H9 (cell line): Measurements from ENCODE around the gene WRAP73. TPM values are rescaled to one million over a fixed set of nuclear protein-coding genes. Genes with fewer than 3 reads are reported as not detected.

Source experiments
- DNase-seq: peaks from one replicate; pipeline ENCODE4 v3.0.0-alpha.2; 2017
- H2AFZ ChIP-seq: one replicate; pipeline ENCODE4 v1.6.1; 2013; ENCODE audit warnings: mild to moderate bottlenecking, low read length, control low read depth, moderate library complexity
- H2AK5ac ChIP-seq: 2 replicates; pipeline ENCODE4 v1.6.1; 2013; ENCODE audit warnings: low read length, control low read depth, mixed read lengths; ENCODE audit not compliant: insufficient read length
- H2BK120ac ChIP-seq: one replicate; pipeline ENCODE4 v1.6.1; 2013; ENCODE audit warnings: low read depth, mild to moderate bottlenecking, low read length, control low read depth, inconsistent platforms; ENCODE audit not compliant: poor library complexity, severe bottlenecking
- H2BK12ac ChIP-seq: 2 replicates; pipeline ENCODE4 v1.6.1; 2013; ENCODE audit warnings: low read length, control low read depth, mixed read lengths, low read depth; ENCODE audit not compliant: insufficient read length
- H2BK15ac ChIP-seq: 2 replicates; pipeline ENCODE4 v1.6.1; 2013; ENCODE audit warnings: low read depth, low read length, control low read depth
- H2BK20ac ChIP-seq: one replicate; pipeline ENCODE4 v1.6.1; 2013; ENCODE audit warnings: low read depth, mild to moderate bottlenecking, low read length, control low read depth, inconsistent platforms; ENCODE audit not compliant: poor library complexity, severe bottlenecking
- H2BK5ac ChIP-seq: 2 replicates; pipeline ENCODE4 v1.6.1; 2013; ENCODE audit warnings: low read length, control low read depth, mixed read lengths; ENCODE audit not compliant: insufficient read length
- H3K14ac ChIP-seq: 2 replicates; pipeline ENCODE4 v1.6.1; 2013; ENCODE audit warnings: low read length, control low read depth; ENCODE audit not compliant: insufficient read depth
- H3K18ac ChIP-seq: 2 replicates; pipeline ENCODE4 v1.6.1; 2013; ENCODE audit warnings: low read depth, mild to moderate bottlenecking, mixed read lengths, low read length, control low read depth; ENCODE audit not compliant: insufficient read length
- H3K23ac ChIP-seq: 2 replicates; pipeline ENCODE4 v1.6.1; 2013; ENCODE audit warnings: low read length, control low read depth, mixed read lengths, low read depth; ENCODE audit not compliant: insufficient read length
- H3K23me2 ChIP-seq: 2 replicates; pipeline ENCODE4 v1.6.1; 2013; ENCODE audit warnings: low read depth, mild to moderate bottlenecking, mixed read lengths, low read length, control low read depth; ENCODE audit not compliant: insufficient read length, poor library complexity, severe bottlenecking
- H3K27ac ChIP-seq: 2 replicates; pipeline ENCODE4 v1.5.1; 2013; ENCODE audit warnings: low read length, control low read depth, mixed read lengths, low read depth; ENCODE audit not compliant: insufficient read length
- H3K27me3 ChIP-seq: 2 replicates; pipeline ENCODE4 v1.6.1; 2013; ENCODE audit warnings: low read length, control low read depth, inconsistent platforms; ENCODE audit not compliant: insufficient read depth
- H3K4ac ChIP-seq: 2 replicates; pipeline ENCODE4 v1.6.1; 2013; ENCODE audit warnings: low read depth, mild to moderate bottlenecking, control low read depth, inconsistent platforms, low read length, moderate library complexity
- H3K4me1 ChIP-seq: 2 replicates; pipeline ENCODE4 v1.6.1; 2013; ENCODE audit warnings: low read length, control low read depth, inconsistent platforms; ENCODE audit not compliant: insufficient read depth
- H3K4me2 ChIP-seq: 2 replicates; pipeline ENCODE4 v1.6.1; 2013; ENCODE audit warnings: low read length, control low read depth, mixed read lengths; ENCODE audit not compliant: insufficient read length, insufficient read depth
- H3K56ac ChIP-seq: 2 replicates; pipeline ENCODE4 v1.6.1; 2013; ENCODE audit warnings: low read depth, mild to moderate bottlenecking, mixed read lengths, low read length, control low read depth; ENCODE audit not compliant: insufficient read length
- H3K79me1 ChIP-seq: 2 replicates; pipeline ENCODE4 v1.6.1; 2013; ENCODE audit warnings: low read depth, mild to moderate bottlenecking, moderate library complexity, low read length, control low read depth, inconsistent platforms; ENCODE audit not compliant: insufficient read depth, poor library complexity, severe bottlenecking
- H3K79me2 ChIP-seq: 2 replicates; pipeline ENCODE4 v1.6.1; 2013; ENCODE audit warnings: low read length, control low read depth, inconsistent platforms; ENCODE audit not compliant: insufficient read depth
- H3K9ac ChIP-seq: 2 replicates; pipeline ENCODE4 v1.6.1; 2013; ENCODE audit warnings: low read length, control low read depth, mixed read lengths; ENCODE audit not compliant: insufficient read length; ENCODE audit errors: extremely low read depth
- H3K9me3 ChIP-seq: one replicate; pipeline ENCODE4 v1.6.1; 2013; ENCODE audit warnings: low read depth, low read length, inconsistent platforms; ENCODE audit not compliant: control insufficient read depth
- H3T11ph ChIP-seq: one replicate; pipeline ENCODE4 v1.6.1; 2013; ENCODE audit warnings: mild to moderate bottlenecking, low read length, control low read depth, inconsistent platforms
- H4K20me1 ChIP-seq: one replicate; pipeline ENCODE4 v1.6.1; 2013; ENCODE audit not compliant: control insufficient read depth, insufficient read length, insufficient read depth
- H4K5ac ChIP-seq: 2 replicates; pipeline ENCODE4 v1.6.1; 2013; ENCODE audit warnings: low read depth, mild to moderate bottlenecking, mixed read lengths, low read length, control low read depth; ENCODE audit not compliant: insufficient read length
- H4K8ac ChIP-seq: replicated peaks from 2 replicates; pipeline ENCODE4 v1.6.1; 2013; ENCODE audit warnings: low read length, control low read depth, mixed read lengths, low read depth; ENCODE audit not compliant: insufficient read length
- H4K91ac ChIP-seq: 2 replicates; pipeline ENCODE4 v1.6.1; 2013; ENCODE audit warnings: low read depth, mild to moderate bottlenecking, moderate library complexity, mixed read lengths, low read length, control low read depth; ENCODE audit not compliant: insufficient read length
- H3K27ac Mint-ChIP-seq, 3 experiments: 2 replicates in 2 of 3; 3 replicates in 1 of 3; pipeline ENCODE4 v1.8.0; 2020 to 2021; ENCODE audit warnings: mixed read lengths in 3 of 3, mild to moderate bottlenecking in 1 of 3, moderate library complexity in 1 of 3
- H3K27me3 Mint-ChIP-seq: 2 replicates; pipeline ENCODE4 v1.8.0; 2021; ENCODE audit warnings: low read depth, mild to moderate bottlenecking, moderate library complexity, mixed read lengths
- H3K36me3 Mint-ChIP-seq, 3 experiments: 2 replicates in 2 of 3; 3 replicates in 1 of 3; pipeline ENCODE4 v1.8.0; 2020 to 2021; ENCODE audit warnings: low read depth in 3 of 3, mixed read lengths in 3 of 3; ENCODE audit not compliant: insufficient read depth in 1 of 3
- H3K4me1 Mint-ChIP-seq, 2 experiments: 2 replicates each; pipeline ENCODE4 v1.8.0; 2020; ENCODE audit warnings: mixed read lengths in 2 of 2
- H3K4me3 Mint-ChIP-seq, 2 experiments: 2 replicates in 1 of 2; 3 replicates in 1 of 2; pipeline ENCODE4 v1.8.0; 2020 to 2021; ENCODE audit warnings: mild to moderate bottlenecking in 2 of 2, mixed read lengths in 2 of 2, moderate library complexity in 1 of 2
- H3K9me3 Mint-ChIP-seq, 2 experiments: 2 replicates in 1 of 2; 3 replicates in 1 of 2; pipeline ENCODE4 v1.8.0; 2020; ENCODE audit warnings: mild to moderate bottlenecking in 2 of 2, mixed read lengths in 2 of 2, moderate library complexity in 1 of 2
- CTCF ChIP-seq: fragments of 200-600 bp; sonication (generic); conservative IDR thresholded peaks from 3 replicates; pipeline ENCODE4 v1.8.0; 2021; ENCODE audit warnings: antibody characterized with exemption, mild to moderate bottlenecking
- WGBS: extraction: QIAGEN DNeasy Blood & Tissue Kit; methylation state at CpG from one replicate; pipeline ENCODE4 v1.1.7; 2013; ENCODE audit warnings: missing lambda C conversion rate, low lambda C conversion rate, mixed read lengths; ENCODE audit not compliant: insufficient read length; ENCODE audit errors: extremely low coverage; 5-methylcytosine and 5-hydroxymethylcytosine counted together
- total RNA-seq: library from RNA; stranded (reverse); gene quantifications from 2 replicates; pipeline ENCODE4 v1.2.1, GENCODE V29; 2021

Gene WRAP73
- total RNA-seq, 1 experiment from 2014 or later, result 28.4 TPM

DNA sequence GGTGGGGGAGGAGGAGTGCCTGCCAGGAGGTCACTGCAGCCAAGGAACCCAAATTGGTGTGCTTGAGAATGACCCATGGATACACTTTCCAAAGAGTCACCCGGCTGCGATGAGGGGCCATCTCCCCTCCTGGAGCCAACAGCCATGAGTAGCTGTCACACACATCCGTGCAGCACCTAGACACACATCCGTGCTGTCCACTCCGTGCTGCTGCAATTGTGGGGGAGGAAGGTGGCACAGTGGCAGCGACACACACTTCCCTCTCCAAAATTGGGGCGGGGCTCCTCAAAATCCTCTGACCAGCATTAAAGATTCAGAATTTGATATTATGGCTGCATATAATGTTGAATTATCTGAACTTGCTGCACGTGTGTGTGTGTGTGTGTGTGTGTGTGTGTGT, 18.2 kb upstream of the WRAP73 start:
- Mint-ChIP-seq H3K4me3 (no peak overlapping the region), H3K27me3 (peaks cover 46% of the 10 kb centered on the region), H3K36me3 (no peaks in the 10 kb centered on the region), H3K9me3 (no peaks in the 10 kb centered on the region), H3K27ac (no peak overlapping the region), H3K4me1 (peaks cover 21 to 43% of the 10 kb centered on the region in 2 experiments)
- no peak overlapping the region for H2BK15ac ChIP-seq
- no peak overlapping the region for H3T11ph ChIP-seq
- no peak overlapping the region for H3K14ac ChIP-seq
- no peak overlapping the region for H2BK12ac ChIP-seq
- no peak overlapping the region for H2AFZ ChIP-seq
- no peaks in the 10 kb centered on the region; the same call in 1 of the 2 replicates for H3K27me3 ChIP-seq
- no peak overlapping the region for H4K5ac ChIP-seq
- no peak overlapping the region for H3K9ac ChIP-seq
- TF ChIP-seq CTCF, result no peak
- H3K56ac ChIP-seq, result no peak overlapping the region
- H3K4me2 ChIP-seq, result no peak overlapping the region
- H2BK120ac ChIP-seq, result no peak overlapping the region
- no peak overlapping the region for H2BK20ac ChIP-seq
- no peak overlapping the region for H4K8ac ChIP-seq
- no peaks in the 10 kb centered on the region for H3K9me3 ChIP-seq
- H4K91ac ChIP-seq, result no peak overlapping the region
- no CpG with 5 or more reads among the region's 8 CpGs for WGBS
- no peaks in the 10 kb centered on the region for H3K79me1 ChIP-seq
- H3K23me2 ChIP-seq, result no peaks in the 10 kb centered on the region
- H4K20me1 ChIP-seq, result no peaks in the 10 kb centered on the region
- no peak overlapping the region for H3K4ac ChIP-seq
- no peak overlapping the region for H2AK5ac ChIP-seq
- no peak overlapping the region for H3K18ac ChIP-seq
- no peak overlapping the region for H3K27ac ChIP-seq
- H3K4me1 ChIP-seq, result no peaks in the 10 kb centered on the region
- no peak for DNase-seq
- no peak overlapping the region for H3K23ac ChIP-seq
- no peak overlapping the region for H2BK5ac ChIP-seq
- no peaks in the 10 kb centered on the region for H3K79me2 ChIP-seq
